C4-2B (cell line): ENCODE measurements around the gene UBA1.

Experiments
- H3K27ac ChIP-seq: fragments of 450-650 bp; 2 replicates; pipeline ENCODE4 v1.5.1; 2017
- CTCF ChIP-seq: fragments of 450-650 bp; conservative IDR thresholded peaks from 2 replicates; pipeline ENCODE4 v1.5.1; 2017; ENCODE audit warnings: mild to moderate bottlenecking
- ZFX ChIP-seq: fragments of 450-650 bp; IDR thresholded peaks from 2 replicates; pipeline ENCODE4 v1.6.1; 2017

UBA1 gene

GRCh38 chrX:47216393-47216925 is 22.8 kb downstream of the UBA1 start:
- H3K27ac ChIP-seq, result peak overlapping the region; percentile 100

DNA sequence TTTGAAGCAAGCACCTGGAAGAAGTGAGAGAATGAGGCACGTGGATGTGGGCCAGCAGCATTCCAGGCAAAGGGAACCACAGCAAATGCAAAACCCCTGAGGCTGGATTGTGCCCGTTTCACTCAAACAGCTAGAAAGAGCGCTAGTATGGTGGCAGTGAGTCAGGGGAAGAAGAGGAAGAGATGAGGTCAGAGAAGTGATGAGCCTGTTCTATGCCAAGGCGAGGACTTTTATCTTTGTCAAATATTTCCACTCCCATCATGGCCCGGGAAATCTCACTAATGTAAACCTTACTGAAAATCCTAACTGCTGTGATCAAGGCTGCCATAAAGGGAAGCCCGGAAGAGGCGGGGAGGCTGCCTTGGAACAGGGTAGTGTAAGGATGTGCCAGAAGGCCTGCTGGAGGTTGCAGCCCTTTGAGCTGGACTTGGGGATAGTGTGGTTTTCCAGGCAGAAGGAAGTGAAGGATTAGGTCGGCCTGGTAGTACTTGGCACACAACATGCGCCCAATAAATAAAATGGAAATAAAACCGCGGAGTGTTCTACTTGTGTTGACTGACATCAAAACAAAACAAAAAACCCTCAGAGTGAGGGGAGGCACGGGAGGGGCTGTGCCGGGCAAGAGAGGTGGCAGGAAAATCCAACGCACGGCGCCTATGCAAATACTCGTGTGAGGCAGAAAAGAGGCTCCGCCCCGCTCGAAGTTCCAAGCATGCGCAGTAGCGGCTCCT is 23.7 kb downstream of the UBA1 start:
- TF ChIP-seq CTCF, result no peak
- TF ChIP-seq ZFX, result no peak
- H3K27ac ChIP-seq, result peak overlapping the region; percentile 100

More at GRCh38 chrX:47216393-47216925, 22.8 kb downstream of the UBA1 start:
- TF ChIP-seq ZFX (no peak), CTCF (no peak)

GRCh38 chrX:47217852-47218279 is 24.2 kb downstream of the UBA1 start:
- TF ChIP-seq ZFX, result no peak
- no peak for TF ChIP-seq CTCF
- peak overlapping the region; percentile 100 for H3K27ac ChIP-seq

GRCh38 chrX:47218280-47218919 is 24.8 kb downstream of the UBA1 start, which contains the start of gene CDK16:
Gene CDK16 (plus strand): TSS chrX:47218681. CDS start chrX:47223558, 4,877 bp downstream.
- H3K27ac ChIP-seq, result peak within 1 kb of the TSS; percentile 100
- TF ChIP-seq CTCF (no peak), ZFX (peak; percentile 41; the same call in 1 of the 2 replicates)

- peak overlapping the region; percentile 100 for H3K27ac ChIP-seq
- TF ChIP-seq CTCF (no peak), ZFX (peak; percentile 18; the same call in 1 of the 2 replicates)
These were observed 25.5 kb downstream of the UBA1 start for GRCh38 chrX:47218920-47219815.

DNA sequence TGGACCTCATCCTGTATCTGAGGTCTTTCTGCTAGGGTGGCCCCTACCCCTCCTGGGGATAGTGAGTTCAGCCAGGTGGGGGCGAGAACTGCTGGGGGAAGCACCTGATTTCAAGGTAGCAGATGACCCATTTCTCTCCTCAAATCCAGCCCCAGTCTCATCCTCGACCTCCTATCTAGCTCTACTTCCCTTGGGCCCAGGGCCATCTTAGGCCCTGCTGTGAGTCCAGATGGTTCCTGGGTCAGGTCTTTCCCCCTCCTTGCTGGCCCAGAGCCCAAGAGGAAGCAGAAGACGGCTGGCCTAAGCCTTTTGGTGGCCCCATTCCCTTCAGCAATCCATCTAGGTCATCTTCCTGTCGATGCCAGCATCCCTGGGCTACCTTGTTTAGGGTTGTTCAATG is 28.1 kb downstream of the UBA1 start:
- TF ChIP-seq ZFX, result no peak

GRCh38 chrX:47222751-47223350 is 29.2 kb downstream of the UBA1 start:
- TF ChIP-seq ZFX, result no peak
- no peak for TF ChIP-seq CTCF
- H3K27ac ChIP-seq, result no peak overlapping the region

More for the DNA sequence above, 28.1 kb downstream of the UBA1 start:
- H3K27ac ChIP-seq, result no peak overlapping the region
